ENCODE results near the gene CIT. TPM values are rescaled to one million over a fixed set of nuclear protein-coding genes. Genes with fewer than 3 reads are reported as not detected.

CIT gene
- polyA plus RNA-seq, 1 experiment = 14.5 TPM

DNA sequence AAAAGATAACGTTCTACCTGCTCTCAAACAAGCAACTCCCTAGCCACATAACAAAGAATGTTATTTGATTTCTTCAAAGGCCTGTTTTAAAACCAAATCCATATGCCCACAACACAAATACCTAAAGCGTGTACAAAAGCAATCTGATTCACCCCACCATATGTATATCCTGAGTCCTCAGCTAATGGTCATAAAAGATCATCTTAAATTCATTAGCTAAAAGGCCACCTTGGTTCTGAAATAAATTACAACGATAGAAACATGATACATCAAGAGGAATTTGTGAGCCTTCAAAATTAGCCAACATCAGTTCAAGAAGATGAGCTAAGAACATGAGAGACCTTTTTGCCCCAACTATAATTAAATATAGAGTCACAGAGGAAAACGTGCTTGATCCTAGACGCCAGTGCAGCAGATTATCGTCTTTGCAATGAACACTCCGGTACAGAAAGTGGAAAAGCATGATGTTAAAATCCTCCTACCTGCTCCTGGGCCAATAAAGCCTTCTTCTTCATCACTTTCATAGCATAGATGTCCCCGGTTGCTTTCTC, 20.0 kb downstream of the CIT start:
- DNase-seq (ENCODE audit: low read depth) = no peak
- Histone ChIP-seq H3K27me3 (ENCODE audit: control insufficient read depth, insufficient read depth, low read length) (no peaks in the 10 kb centered on the region), H3K4me3 (ENCODE audit: low read depth, low read length) (no peak overlapping the region), H3K36me3 (ENCODE audit: control insufficient read depth, insufficient read depth, low read length) (no peaks in the 10 kb centered on the region)
- POLR2A ChIA-PET = no interaction called here
- CTCF ChIA-PET = interaction anchor here (0.7 to 1.0 kb wide), 2 partner anchors 45 to 88 kb away, joined by 3 read pairs; no protein-coding TSS in a partner anchor
- TF ChIP-seq CTCF (IDR thresholded peaks at IDR 0.05; ENCODE audit: insufficient read depth, low read depth, low read length) = no peak

GRCh38 chr12:119850330-119850729, 26.8 kb downstream of the CIT start:
- Histone ChIP-seq H3K27me3 (ENCODE audit: control insufficient read depth, insufficient read depth, low read length) (no peaks in the 10 kb centered on the region), H3K4me3 (ENCODE audit: low read depth, low read length) (no peak overlapping the region), H3K36me3 (ENCODE audit: control insufficient read depth, insufficient read depth, low read length) (no peaks in the 10 kb centered on the region)
- TF ChIP-seq CTCF (IDR thresholded peaks at IDR 0.05; ENCODE audit: insufficient read depth, low read depth, low read length) = no peak
- POLR2A ChIA-PET = no interaction called here
- no peak for DNase-seq (ENCODE audit: low read depth)
- CTCF ChIA-PET = no interaction called here

GRCh38 chr12:119843100-119843499, 34.0 kb downstream of the CIT start:
- no peak for TF ChIP-seq CTCF (IDR thresholded peaks at IDR 0.05; ENCODE audit: insufficient read depth, low read depth, low read length)
- Histone ChIP-seq H3K36me3 (ENCODE audit: control insufficient read depth, insufficient read depth, low read length) (no peaks in the 10 kb centered on the region), H3K4me3 (ENCODE audit: low read depth, low read length) (no peak overlapping the region), H3K27me3 (ENCODE audit: control insufficient read depth, insufficient read depth, low read length) (no peaks in the 10 kb centered on the region)
- POLR2A ChIA-PET = no interaction called here
- no peak for DNase-seq (ENCODE audit: low read depth)
- CTCF ChIA-PET = no interaction called here

DNA sequence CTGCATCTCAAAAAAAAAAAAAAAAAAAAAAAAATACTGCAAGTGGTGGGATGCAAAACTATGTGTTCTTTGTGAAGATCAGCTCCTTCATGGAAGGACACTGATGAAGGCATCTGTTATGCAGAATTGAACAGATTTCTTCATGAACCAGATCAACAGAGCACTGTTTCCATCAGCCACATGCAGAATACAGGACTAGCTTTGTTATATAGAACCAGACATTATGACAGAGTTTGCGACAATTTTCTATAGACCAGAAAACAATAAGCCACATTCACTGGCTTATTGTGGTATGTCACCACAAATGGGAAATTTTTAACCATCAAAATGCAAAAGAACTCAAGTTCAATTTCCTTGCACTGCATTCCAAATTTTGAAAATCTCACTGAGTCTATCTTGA, 34.7 kb downstream of the CIT start:
- no peak for DNase-seq (ENCODE audit: low read depth)
- Histone ChIP-seq H3K27me3 (ENCODE audit: control insufficient read depth, insufficient read depth, low read length) (no peaks in the 10 kb centered on the region), H3K36me3 (ENCODE audit: control insufficient read depth, insufficient read depth, low read length) (no peaks in the 10 kb centered on the region), H3K4me3 (ENCODE audit: low read depth, low read length) (no peak overlapping the region)
- CTCF ChIA-PET = no interaction called here
- no peak for TF ChIP-seq CTCF (IDR thresholded peaks at IDR 0.05; ENCODE audit: insufficient read depth, low read depth, low read length)
- POLR2A ChIA-PET = no interaction called here

- POLR2A ChIA-PET = interaction anchor here (0.6 kb wide), 1 partner anchor 35 kb away, joined by 20 read pairs; no protein-coding TSS in a partner anchor
- Histone ChIP-seq H3K36me3 (ENCODE audit: control insufficient read depth, insufficient read depth, low read length) (no peaks in the 10 kb centered on the region), H3K4me3 (ENCODE audit: low read depth, low read length) (no peak overlapping the region), H3K27me3 (ENCODE audit: control insufficient read depth, insufficient read depth, low read length) (no peaks in the 10 kb centered on the region)
- DNase-seq (ENCODE audit: low read depth) = no peak
- CTCF ChIA-PET = interaction anchor here (0.6 to 1.0 kb wide), 2 partner anchors 9 to 61 kb away, joined by 3 read pairs; no protein-coding TSS in a partner anchor
- no peak for TF ChIP-seq CTCF (IDR thresholded peaks at IDR 0.05; ENCODE audit: insufficient read depth, low read depth, low read length)
Observed at GRCh38 chr12:119841433-119842210, 35.5 kb downstream of the CIT start.

Data from BJ (cell line).